Mucosa of descending colon (tissue), 3 donors: ENCODE measurements around the gene TACR1. TPM values are rescaled to one million over a fixed set of nuclear protein-coding genes. Genes with fewer than 3 reads are reported as not detected.

Experiments
- ATAC-seq: fragments of 200-7000 bp; cut with Tn5 transposase; one replicate; pipeline ENCODE4 v1.9.1; 2020; ENCODE audit warnings: mild to moderate bottlenecking, moderate library complexity
- DNase-seq, 3 donors: peaks; one replicate each; pipeline ENCODE4 v3.0.0-alpha.2; 2020
- H3K36me3 ChIP-seq: fragments of 200-600 bp; one replicate; pipeline ENCODE4 v1.8.0; 2021; ENCODE audit warnings: low read depth, mild to moderate bottlenecking
- H3K4me1 ChIP-seq: fragments of 200-600 bp; one replicate; pipeline ENCODE4 v1.8.0; 2021; ENCODE audit warnings: low read depth, mild to moderate bottlenecking
- H3K4me3 ChIP-seq: fragments of 200-600 bp; one replicate; pipeline ENCODE4 v1.8.0; 2021; ENCODE audit warnings: mild to moderate bottlenecking
- H3K9me3 ChIP-seq: fragments of 200-600 bp; one replicate; pipeline ENCODE4 v1.8.0; 2021; ENCODE audit warnings: mild to moderate bottlenecking
- intact Hi-C, 2 donors: fragments of 100-400 bp; cut with DNase I in 1 of 2; cut with micrococcal nuclease in 1 of 2; formaldehyde crosslinking; loops; one replicate each; pipeline versions ENCODE4 v1.11.0 to v1.11.1; 2022; cut with DNase I, micrococcal nuclease
- total RNA-seq, 3 donors: library from RNA; stranded (reverse); fragmentation: NEBNext Ultra II Directional in 2 of 3; extraction: Animal tissue kit (Norgen Biotek cat#: 25700) in 2 of 3; gene quantifications; one replicate each; pipeline versions ENCODE4 v1.2.1 to v1.2.4, GENCODE V29; 2021 to 2023
- TF ChIP-seq, protein P1 (sequence below): fragments of 200-600 bp; IDR thresholded peaks from one replicate; pipeline ENCODE4 v1.8.0; 2022; ENCODE audit warnings: antibody characterized with exemption, mild to moderate bottlenecking
- donor health status: DM: no; HTN: no; CAD: no; lungs with moderate emphysema.
- donor health status: DM: no; HTN: no; CAD: no.
- donor health status: DM: no; HTN: yes; CAD: no.

The TACR1 gene
- total RNA-seq, 3 donors from 2014 or later: 0.81 to 1.2 (median 1.0) TPM

DNA sequence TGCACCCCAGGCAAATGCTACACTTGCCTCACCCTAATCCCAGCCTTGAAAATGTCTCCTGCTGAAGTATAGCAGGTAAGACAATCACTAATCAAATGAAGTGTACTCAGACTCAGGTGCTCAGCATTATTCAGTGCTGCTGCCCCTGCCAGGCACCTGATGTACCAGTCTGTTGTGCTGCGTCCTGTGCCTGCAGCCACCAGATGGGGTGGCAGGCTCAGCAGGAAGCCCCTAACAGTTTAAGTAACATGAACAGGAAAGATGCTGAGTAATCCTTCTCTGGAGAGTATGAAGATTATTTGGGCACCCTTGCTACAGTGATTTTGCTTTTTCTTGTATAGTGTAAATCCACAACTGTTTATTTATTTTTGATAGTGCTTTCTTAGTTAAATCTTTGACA lies 69.1 kb downstream of the TACR1 start:
- intact Hi-C loops: no loop called here
- no peaks in the 10 kb centered on the region for H3K36me3 ChIP-seq
- no peaks in the 10 kb centered on the region for H3K4me1 ChIP-seq
- no peak overlapping the region for H3K4me3 ChIP-seq
- H3K9me3 ChIP-seq: no peaks in the 10 kb centered on the region
- no peak for ATAC-seq
- TF ChIP-seq, protein P1, sequence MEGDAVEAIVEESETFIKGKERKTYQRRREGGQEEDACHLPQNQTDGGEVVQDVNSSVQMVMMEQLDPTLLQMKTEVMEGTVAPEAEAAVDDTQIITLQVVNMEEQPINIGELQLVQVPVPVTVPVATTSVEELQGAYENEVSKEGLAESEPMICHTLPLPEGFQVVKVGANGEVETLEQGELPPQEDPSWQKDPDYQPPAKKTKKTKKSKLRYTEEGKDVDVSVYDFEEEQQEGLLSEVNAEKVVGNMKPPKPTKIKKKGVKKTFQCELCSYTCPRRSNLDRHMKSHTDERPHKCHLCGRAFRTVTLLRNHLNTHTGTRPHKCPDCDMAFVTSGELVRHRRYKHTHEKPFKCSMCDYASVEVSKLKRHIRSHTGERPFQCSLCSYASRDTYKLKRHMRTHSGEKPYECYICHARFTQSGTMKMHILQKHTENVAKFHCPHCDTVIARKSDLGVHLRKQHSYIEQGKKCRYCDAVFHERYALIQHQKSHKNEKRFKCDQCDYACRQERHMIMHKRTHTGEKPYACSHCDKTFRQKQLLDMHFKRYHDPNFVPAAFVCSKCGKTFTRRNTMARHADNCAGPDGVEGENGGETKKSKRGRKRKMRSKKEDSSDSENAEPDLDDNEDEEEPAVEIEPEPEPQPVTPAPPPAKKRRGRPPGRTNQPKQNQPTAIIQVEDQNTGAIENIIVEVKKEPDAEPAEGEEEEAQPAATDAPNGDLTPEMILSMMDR: no peak
- no peak for DNase-seq

DNA sequence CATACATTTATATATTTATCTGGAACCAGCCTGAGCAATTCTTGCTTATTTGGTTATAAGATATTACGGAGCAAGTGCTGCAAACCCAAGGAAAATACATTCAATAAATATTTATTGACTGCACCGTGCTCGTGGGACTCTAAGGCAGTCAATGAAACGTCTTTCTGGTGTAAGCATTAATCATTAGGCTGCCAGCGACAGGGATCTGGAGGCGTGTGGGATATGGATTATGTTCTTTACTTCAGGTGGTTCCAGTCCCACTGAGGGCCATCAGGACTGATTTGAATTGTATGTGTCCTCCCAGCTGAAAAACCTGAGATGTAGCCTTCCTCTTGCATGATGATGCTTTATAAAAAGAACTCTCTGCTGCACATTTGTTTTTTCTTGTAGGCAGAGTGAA lies 75.4 kb downstream of the TACR1 start:
- TF ChIP-seq, protein P1: no peak
- H3K4me3 ChIP-seq: no peak overlapping the region
- H3K4me1 ChIP-seq: no peaks in the 10 kb centered on the region
- intact Hi-C loops: no loop called here
- no peaks in the 10 kb centered on the region for H3K9me3 ChIP-seq
- H3K36me3 ChIP-seq: no peaks in the 10 kb centered on the region
- DNase-seq: no peak
- ATAC-seq: no peak

DNA sequence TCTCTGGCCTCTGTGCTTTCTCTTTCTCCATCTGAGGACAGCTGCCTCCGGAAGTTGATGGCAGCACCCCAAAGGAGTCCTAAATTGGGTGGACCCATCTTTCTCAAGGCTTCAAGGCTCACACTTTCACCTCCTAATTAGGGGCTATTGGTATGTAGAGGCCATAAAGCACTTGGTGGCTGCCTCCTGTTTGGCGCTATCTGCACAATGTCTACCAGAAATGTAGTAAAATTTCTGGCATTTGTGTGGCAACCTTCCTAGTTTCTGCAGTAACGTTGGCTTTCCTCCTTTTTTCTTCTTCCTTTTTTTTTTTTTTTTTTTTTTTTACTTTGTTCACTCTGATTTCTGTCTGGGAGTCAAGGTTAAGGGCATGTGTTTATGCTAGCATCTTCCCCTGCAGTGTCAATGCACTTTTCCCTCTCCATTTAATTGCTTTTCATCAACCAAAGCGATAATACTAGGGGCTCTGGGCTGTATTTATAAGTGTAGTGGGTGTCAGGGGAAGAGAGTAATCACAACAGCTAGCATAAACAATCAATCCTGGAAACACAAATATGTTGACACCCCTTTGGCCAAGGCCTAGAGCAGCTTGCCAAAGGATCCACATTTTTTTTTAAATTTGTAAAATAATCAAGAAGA lies 86.0 kb downstream of the TACR1 start:
- H3K9me3 ChIP-seq: no peaks in the 10 kb centered on the region
- no peaks in the 10 kb centered on the region for H3K4me1 ChIP-seq
- no peak for DNase-seq
- H3K36me3 ChIP-seq: no peaks in the 10 kb centered on the region
- ATAC-seq: no peak
- intact Hi-C loops: no loop called here
- TF ChIP-seq, protein P1: no peak
- no peak overlapping the region for H3K4me3 ChIP-seq

DNA sequence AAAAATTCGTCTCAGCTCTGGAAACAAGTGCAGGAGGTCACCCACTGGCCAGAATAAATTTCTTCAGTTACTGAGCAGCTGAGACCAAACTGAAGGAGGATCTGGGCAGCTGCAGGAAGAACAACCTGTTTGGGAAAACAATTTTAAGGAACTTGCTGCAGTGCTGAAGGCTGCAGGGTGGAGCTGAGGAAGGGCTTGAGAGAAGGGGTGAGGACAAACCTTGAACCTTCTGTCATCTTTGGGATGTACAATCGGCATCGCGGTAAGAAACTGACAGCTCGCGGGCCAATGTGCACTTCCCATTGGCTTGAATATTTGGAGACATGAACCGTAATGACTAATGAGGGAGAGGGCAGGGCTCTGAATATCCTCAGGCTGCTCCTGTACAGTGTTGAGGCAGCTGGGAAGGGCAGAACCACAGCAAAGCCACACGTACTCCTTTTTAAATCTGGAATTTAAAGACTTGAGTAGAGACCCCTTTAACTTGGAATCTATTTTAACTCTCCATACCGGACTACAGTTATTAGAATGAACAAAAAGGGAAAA lies 90.3 kb downstream of the TACR1 start:
- Histone ChIP-seq H3K4me1 (no peaks in the 10 kb centered on the region), H3K9me3 (no peaks in the 10 kb centered on the region), H3K36me3 (no peaks in the 10 kb centered on the region), H3K4me3 (no peak overlapping the region)
- intact Hi-C loops: no loop called here
- ATAC-seq (no peak), DNase-seq (no peak)
- TF ChIP-seq, protein P1: no peak

DNA sequence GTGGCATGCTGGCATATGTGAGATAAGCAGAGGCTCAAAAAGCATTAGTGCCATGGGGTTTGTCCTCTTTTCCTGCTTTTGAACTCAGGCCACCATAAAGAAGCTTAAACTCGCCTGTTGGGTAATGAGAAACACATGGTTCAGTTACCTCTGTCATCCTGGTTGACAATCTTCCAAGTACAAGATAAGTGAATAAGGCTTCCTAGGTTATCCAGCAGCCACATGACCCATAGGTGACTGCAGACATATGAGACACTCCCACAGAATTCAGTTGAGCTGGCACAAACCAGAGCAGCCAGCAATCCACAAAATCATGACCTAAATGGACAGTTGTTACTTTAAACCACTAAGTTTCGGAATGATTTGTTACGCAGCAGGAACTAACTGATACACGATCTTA lies 97.3 kb downstream of the TACR1 start:
- TF ChIP-seq, protein P1: no peak
- intact Hi-C loops: no loop called here
- DNase-seq: no peak
- H3K4me1 ChIP-seq: no peaks in the 10 kb centered on the region
- no peaks in the 10 kb centered on the region for H3K9me3 ChIP-seq
- H3K4me3 ChIP-seq: no peak overlapping the region
- no peak for ATAC-seq
- H3K36me3 ChIP-seq: no peaks in the 10 kb centered on the region

DNA sequence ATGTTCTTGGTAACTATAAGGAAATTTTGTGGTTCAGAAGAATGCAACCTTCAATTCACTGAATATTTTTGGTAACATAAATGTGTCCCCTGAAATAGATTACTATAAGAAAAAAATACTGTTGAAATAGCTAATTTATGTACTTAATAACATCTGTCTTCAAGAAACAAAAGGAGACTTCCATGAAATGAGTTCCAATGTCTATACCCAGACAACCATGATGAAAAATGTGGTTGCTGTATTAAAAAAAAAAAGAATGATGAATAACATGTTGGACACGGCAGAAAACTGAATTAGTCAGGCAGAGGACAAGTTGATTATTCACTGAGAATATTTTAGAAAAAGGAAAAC lies 98.5 kb downstream of the TACR1 start:
- TF ChIP-seq, protein P1: no peak
- no peaks in the 10 kb centered on the region for H3K4me1 ChIP-seq
- intact Hi-C loops: no loop called here
- no peaks in the 10 kb centered on the region for H3K36me3 ChIP-seq
- H3K9me3 ChIP-seq: no peaks in the 10 kb centered on the region
- ATAC-seq: no peak
- no peak for DNase-seq
- H3K4me3 ChIP-seq: no peak overlapping the region
